Stimulated activated CD8-positive, alpha-beta memory T cell treated with anti-CD3 and anti-CD28 coated beads, Interleukin-7, amount 100 ng/mL, for 48 hours (primary cell): ENCODE results near the gene PDE4D.
"Not testable (repeated sequence)": the region's sequence is repeated elsewhere in the genome, so short reads cannot be mapped to it uniquely, and the experiment has no call there.

Source experiments
- DNase-seq, 2 donors: peaks; one replicate each; pipeline ENCODE4 v3.0.0-alpha.2; 2020; ENCODE audit warnings: low read depth in 1 of 2; ENCODE audit errors: extremely low read depth in 1 of 2

PDE4D gene

DNA sequence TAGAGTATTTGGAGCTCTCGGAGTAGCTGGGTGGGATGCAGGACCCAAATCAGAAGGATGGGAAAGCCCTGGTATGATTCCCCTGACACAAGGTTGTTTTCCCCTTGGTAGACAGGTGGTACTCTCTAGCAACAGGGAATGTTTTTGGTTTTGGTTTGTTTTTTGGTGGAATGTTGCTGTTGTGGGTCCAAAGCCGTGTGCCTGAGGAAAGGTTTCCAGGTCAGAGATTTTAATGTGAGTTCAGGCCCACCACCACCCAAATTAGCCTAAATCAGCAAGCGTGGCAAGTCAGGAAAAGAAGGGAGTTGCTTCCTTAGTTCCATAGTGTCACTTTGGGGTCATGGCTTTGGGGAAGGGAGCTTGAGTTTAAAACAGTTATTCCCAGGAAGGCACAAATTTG is 925.2 kb downstream of the PDE4D start:
- DNase-seq: no peak

DNA sequence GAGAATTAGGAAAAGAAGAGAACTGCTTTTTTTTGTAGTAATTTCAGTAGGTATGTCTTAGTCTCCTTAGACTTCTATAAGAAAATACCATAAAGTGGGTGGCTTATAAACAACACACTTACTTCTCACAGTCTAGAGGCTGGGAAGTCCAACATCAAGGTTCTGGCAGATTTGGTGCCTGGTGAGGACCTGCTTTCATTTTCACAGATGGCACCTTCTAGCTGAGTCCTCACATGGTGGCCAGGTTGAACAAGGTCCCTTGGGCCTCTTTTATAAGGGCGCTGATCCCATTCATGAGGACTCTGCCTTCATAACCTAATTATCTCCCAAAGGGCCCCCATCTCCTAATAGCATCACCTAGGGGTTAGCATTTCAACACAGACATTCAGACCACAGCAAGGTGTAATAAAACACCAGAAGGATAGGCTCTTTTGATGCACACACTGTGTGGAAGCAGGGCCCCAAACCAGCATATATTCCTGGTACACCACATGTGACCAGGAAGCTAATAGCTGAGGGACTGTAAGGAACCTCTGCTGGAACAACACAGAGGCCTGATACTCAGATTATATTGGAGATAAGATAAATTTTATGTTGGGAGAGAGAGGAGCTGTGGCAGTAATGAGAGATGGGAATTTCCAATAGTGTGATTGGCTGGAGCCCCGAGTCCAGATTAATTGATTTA is 925.8 kb downstream of the PDE4D start:
- no peak for DNase-seq

DNA sequence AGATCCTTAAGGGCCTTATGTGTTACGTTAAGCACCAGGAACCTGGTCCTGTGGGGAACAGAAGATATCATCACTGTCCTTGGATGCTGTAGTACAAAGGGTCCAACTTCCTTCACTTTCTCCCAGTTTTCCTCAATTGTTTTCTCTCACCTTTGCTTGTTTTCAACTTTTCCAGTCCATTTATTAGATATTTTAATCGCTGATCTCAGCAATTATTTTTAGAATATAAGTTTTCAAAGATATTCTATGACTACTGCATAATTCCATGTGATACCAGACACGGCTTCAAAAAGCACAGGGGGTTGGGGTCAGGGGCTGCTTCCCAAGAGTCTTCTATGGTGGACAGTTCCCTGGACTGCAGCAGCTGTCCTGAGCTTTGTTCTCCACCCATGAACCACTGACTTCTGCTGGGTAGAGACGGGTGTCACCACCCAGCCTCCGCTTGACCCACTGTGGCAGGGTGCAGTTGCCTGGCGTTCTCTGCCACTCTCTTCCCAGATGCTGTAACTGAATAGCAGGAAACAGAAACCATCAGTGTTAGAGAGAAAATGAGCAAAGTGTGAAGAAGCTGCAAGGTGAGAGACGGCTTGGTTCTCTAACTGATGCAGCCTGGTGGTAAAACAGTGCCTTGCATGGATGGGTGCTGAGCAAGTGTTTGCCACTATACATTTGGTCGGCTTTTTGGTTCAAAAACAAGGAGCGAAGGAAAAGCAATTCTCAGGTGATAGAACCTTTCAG is 927.7 kb downstream of the PDE4D start:
- no peak for DNase-seq

GRCh38 chr5:58963821-58964220 is 929.7 kb downstream of the PDE4D start:
- no peak for DNase-seq

GRCh38 chr5:58963361-58963760 is 930.2 kb downstream of the PDE4D start:
- DNase-seq: no peak

GRCh38 chr5:58961631-58962280 is 931.8 kb downstream of the PDE4D start:
- DNase-seq: no peak

- no peak for DNase-seq
Observed at GRCh38 chr5:58958701-58959100, 934.8 kb downstream of the PDE4D start.

DNA sequence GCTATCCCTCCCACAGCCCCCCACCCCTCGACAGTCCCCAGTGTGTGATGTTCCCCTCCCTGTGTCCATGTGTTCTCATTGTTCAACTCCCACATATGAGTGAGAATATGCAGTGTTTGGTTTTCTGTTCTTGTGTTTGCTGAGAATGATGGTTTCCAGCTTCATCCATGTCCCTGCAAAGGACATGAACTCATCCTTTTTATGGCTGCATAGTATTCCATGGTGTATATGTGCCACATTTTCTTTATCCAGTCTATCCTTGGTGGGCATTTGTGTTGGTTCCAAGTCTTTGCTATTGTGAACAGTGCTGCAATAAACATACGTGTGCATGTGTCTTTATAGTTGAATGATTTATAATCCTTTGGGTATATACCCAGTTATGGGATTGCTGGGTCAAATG is 940.3 kb downstream of the PDE4D start:
- DNase-seq: not testable (repeated sequence)

DNA sequence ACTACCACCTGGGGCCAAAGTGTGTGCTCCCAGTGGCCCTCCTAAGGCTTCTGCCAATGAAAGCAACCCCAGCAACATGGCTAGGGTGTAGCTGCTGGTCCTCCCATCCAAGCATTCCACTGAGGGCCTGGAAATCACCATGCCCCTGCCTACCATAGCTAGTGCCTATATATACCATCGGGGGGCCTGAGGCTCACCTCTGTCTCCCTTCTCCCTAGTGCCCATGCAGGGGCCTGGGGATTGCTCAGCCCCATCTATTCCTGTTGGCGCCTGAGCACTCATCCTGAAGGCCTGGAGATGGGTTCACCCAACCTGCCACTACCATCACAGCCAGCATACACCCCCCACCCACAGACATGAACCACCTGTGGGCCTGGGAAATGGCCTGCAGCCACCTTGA is 943.3 kb downstream of the PDE4D start:
- DNase-seq: no peak

DNA sequence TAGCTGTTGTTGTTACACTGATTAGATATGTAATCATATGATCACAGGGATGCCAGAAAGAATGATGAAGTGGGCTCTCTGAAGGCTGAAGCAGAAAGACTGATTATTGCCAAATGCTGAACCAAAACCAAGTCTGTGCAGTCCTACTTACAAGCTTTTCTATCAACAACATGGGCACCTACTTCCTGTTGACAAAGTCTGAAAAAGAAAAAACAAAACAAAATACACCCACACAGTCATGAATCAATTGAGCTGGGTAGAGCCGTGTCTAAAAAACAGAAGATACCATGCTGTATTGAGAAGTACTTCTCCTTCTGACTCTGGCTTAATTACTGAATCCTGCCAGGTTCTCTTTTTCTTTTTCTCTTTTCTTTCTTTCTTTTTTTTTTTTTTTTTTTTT is 947.3 kb downstream of the PDE4D start:
- DNase-seq: no peak

GRCh38 chr5:58944221-58944620 is 949.3 kb downstream of the PDE4D start:
- DNase-seq: no peak

GRCh38 chr5:58940446-58940845 is 953.1 kb downstream of the PDE4D start:
- DNase-seq: no peak

GRCh38 chr5:58939664-58940063 is 953.9 kb downstream of the PDE4D start:
- DNase-seq: no peak

DNA sequence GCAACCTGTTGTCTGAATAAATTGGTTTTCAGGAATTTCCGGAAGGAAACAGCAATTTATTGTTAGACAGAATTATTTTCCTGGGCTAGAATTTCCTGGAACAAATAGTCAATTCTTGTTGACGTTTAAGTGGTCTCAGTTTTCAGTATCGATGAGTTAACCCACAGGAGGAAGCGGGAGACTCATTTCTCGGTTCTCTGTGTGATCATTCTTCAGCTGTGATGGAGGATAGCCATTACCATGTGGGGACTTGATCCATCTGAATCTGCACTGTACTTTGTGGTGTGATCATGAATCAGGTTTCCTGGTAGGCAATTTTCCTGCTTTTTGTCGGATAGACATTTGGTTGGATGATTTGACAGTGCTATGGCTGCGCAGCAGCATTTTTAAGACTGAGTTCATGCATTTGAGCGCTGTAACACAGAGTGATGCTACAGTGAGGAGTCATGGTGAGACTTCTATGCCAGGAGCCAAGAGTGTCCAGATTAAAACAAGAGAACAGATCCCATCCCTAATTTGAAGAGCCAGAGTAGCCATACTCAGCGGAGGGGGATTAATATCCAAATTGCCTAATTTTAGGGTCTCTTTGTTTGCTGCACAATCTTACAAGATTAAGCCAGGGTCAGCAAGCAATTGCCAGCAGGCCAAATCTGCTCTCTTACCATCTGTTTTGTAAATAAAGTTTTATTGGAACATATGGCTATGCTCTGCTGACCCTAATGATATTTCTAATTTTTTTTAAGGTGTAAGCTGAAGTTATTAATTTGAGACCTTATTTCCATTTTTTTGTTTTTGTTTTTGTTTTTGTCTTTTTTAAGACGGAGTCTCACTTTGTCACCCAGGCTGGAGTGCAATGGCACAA is 954.7 kb downstream of the PDE4D start:
- no peak for DNase-seq

DNA sequence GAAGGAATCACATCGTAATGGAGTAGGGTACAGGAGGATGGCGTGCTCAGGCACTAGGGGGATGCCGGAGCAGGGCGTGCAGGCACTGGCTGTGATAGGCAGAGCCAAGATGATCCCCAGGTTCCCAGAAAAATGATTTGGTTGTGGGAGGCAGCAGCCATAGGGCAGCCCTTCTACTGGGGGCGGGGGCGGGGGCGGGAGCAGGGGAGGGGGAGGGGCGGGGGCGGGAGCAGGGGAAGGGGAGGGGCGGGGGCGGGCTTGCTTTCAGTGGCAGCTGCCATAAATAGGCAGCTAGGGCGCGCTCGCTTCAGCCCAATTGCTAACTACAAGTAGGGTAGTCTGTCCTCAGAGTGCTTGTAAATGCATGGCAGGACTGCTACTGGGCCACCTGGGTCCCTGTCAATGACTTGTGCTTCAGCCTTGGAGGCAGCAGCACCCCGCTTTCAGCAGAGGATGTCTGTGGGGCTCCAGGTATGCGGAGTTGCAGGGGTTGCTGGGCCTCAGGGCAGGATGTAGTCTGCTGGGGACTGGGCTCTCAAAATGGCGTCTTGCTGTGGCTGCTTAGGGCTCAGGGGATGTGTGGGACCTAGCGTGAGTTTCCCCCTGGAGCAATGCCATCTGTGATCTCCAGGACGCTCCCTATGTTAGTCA is 956.4 kb downstream of the PDE4D start:
- DNase-seq: no peak

GRCh38 chr5:58934629-58935097 is 958.9 kb downstream of the PDE4D start:
- DNase-seq: no peak

DNA sequence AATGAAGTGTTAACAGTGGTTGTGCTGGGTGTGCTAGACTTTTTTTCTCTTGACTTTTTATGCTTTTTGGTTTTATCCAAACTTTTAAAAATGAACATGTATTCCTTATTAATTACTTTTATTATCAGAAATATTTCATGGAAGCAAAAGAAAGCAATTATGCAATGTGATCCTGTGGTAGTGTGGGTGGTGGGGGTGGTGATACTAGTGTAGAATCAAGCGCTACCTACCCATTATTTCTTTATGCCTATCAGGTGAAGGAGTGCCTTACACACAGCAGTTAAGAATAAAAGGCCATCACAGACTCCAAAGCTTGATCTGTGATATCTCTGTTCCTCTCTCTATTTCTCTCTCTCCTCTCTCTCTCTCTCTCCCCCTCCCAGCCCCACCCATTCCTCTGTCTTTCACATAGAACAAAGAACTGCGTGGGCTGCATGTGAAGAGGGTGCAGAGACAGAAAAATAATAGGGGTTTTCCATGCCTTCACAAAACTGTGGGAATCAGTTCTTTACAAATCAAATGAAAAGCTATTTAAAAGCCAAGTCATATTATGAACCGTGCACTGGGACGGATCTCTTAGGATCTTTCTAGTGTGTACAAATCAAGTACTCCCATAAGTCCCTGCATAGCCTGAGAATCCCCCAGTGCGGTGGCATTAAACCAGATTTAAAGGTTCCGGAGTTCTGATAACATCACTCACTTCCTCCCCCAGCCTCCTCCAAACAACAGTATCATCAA is 959.5 kb downstream of the PDE4D start:
- DNase-seq: peak in 1 of 2 donors; percentile 11

GRCh38 chr5:58932057-58932612 is 961.4 kb downstream of the PDE4D start:
- no peak for DNase-seq

DNA sequence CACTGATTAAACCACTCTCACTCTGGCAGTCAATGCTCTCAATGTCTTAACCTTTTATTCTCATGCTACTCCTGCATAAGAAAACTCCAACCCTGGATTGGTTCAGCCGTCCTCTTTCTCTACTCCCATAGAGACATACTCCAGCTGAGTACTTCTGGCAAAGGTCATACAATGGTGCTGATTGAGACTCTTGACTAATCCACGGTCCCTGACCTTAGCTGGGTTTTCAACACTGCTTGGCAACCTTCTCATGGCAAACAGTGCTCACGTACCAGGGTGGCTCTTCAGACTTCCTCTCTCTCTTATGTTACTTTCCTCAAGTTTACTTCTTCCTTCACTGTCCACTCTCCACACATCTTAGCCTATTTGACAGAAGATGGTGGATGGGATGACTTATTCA is 963.0 kb downstream of the PDE4D start:
- DNase-seq: no peak

GRCh38 chr5:58929726-58930125 is 963.8 kb downstream of the PDE4D start:
- DNase-seq: no peak
